H1 (cell line): Measurements from ENCODE around the gene FAM120B. TPM values are rescaled to one million over a fixed set of nuclear protein-coding genes. Genes with fewer than 3 reads are reported as not detected.

Experiments
- CTCF ChIA-PET: fragments of 300-600 bp; sonication (Branson Sonifier 250); formaldehyde crosslinking; loops from one replicate; lab custom pipeline; 2021; ENCODE audit not compliant: partially characterized antibody; lab: Charles Lee
- POLR2A ChIA-PET: fragments of 300-600 bp; sonication (Branson Sonifier 250); formaldehyde crosslinking; loops from one replicate; lab custom pipeline; 2021; ENCODE audit warnings: inconsistent platforms; ENCODE audit not compliant: partially characterized antibody; lab: Charles Lee
- DNase-seq, 2 experiments: peaks; one replicate each; pipeline versions ENCODE4 v3.0.0 to v3.0.0-alpha.2; 2010 to 2022; ENCODE audit warnings: low spot score in 2 of 2, low read depth in 1 of 2, mixed read lengths in 1 of 2
- FAIRE-seq: peaks from 2 replicates; lab custom pipeline; 2011; peaks lifted over from hg19 to GRCh38; lab: Jason Lieb, UNC
- H2AFZ ChIP-seq: 2 replicates; pipeline ENCODE4 v1.8.1; 2012; ENCODE audit warnings: low read length, inconsistent platforms
- H2AK5ac ChIP-seq: 2 replicates; pipeline ENCODE4 v1.6.1; 2013; ENCODE audit warnings: low read depth, low read length
- H2BK120ac ChIP-seq: replicated peaks from 2 replicates; pipeline ENCODE3; 2013; ENCODE audit warnings: low read depth, low read length, inconsistent platforms
- H2BK12ac ChIP-seq: 2 replicates; pipeline ENCODE4 v1.6.1; 2013; ENCODE audit warnings: low read depth, low read length
- H2BK15ac ChIP-seq: 2 replicates; pipeline ENCODE4 v1.6.1; 2013; ENCODE audit warnings: low read length
- H2BK20ac ChIP-seq: 2 replicates; pipeline ENCODE4 v1.6.1; 2013; ENCODE audit warnings: low read length
- H2BK5ac ChIP-seq: 2 replicates; pipeline ENCODE4 v1.6.1; 2013; ENCODE audit warnings: low read depth, low read length
- H3K14ac ChIP-seq: 2 replicates; pipeline ENCODE4 v1.6.1; 2013; ENCODE audit warnings: inconsistent platforms; ENCODE audit not compliant: insufficient read length
- H3K18ac ChIP-seq: 2 replicates; pipeline ENCODE4 v1.6.1; 2013; ENCODE audit warnings: low read length; ENCODE audit errors: extremely low read depth
- H3K23ac ChIP-seq: 2 replicates; pipeline ENCODE4 v1.6.1; 2013; ENCODE audit warnings: inconsistent platforms; ENCODE audit not compliant: insufficient read length
- H3K23me2 ChIP-seq: 2 replicates; pipeline ENCODE4 v1.6.1; 2013; ENCODE audit warnings: low read depth, low read length
- H3K27ac ChIP-seq: 2 replicates; pipeline ENCODE4 v1.6.1; 2011; ENCODE audit warnings: low read depth, low read length, inconsistent platforms
- H3K27me3 ChIP-seq, 4 experiments: replicated peaks in 1 of 4; 1 replicate in 1 of 4; 2 replicates in 3 of 4; pipeline versions ENCODE4 v1.6.1 to v1.8.1; 2011 to 2013; ENCODE audit warnings: low read length in 3 of 4, mild to moderate bottlenecking in 3 of 4, inconsistent platforms in 2 of 4, mixed read lengths in 2 of 4, moderate library complexity in 1 of 4; ENCODE audit not compliant: control insufficient read depth in 3 of 4, insufficient read depth in 3 of 4; ENCODE audit errors: extremely low read depth in 1 of 4
- H3K36me3 ChIP-seq, 4 experiments: 2 replicates each; pipeline versions ENCODE4 v1.6.1 to v1.8.1; 2011 to 2013; ENCODE audit warnings: mild to moderate bottlenecking in 4 of 4, low read length in 3 of 4, moderate library complexity in 2 of 4, control low read depth in 1 of 4, inconsistent platforms in 1 of 4; ENCODE audit not compliant: insufficient read depth in 4 of 4, control insufficient read depth in 2 of 4
- H3K4ac ChIP-seq: replicated peaks from 2 replicates; pipeline ENCODE3; 2013; ENCODE audit warnings: low read length, low read depth, mixed read lengths, inconsistent platforms; ENCODE audit not compliant: insufficient read length
- H3K4me1 ChIP-seq, 4 experiments: replicated peaks in 1 of 4; 1 replicate in 1 of 4; 2 replicates in 3 of 4; pipeline versions ENCODE4 v1.6.1 to v1.8.1; 2011 to 2013; ENCODE audit warnings: low read length in 3 of 4, inconsistent platforms in 2 of 4, mixed read lengths in 1 of 4; ENCODE audit not compliant: insufficient read depth in 4 of 4, control insufficient read depth in 3 of 4
- H3K4me2 ChIP-seq, 2 experiments: 2 replicates each; pipeline versions ENCODE4 v1.6.1 to v1.8.1; 2011 to 2013; ENCODE audit warnings: low read depth in 2 of 2, low read length in 2 of 2, control low read depth in 1 of 2, inconsistent platforms in 1 of 2, mild to moderate bottlenecking in 1 of 2; ENCODE audit not compliant: insufficient read depth in 1 of 2
- H3K4me3 ChIP-seq, 4 experiments: fragments of 200-600, 300-600 bp in 1 of 4; sonication (generic), shearing (Covaris generic), sonication (Bioruptor Twin) in 1 of 4; 2 replicates each; pipeline versions ENCODE4 v1.5.1 to v1.8.1; 2011 to 2016; ENCODE audit warnings: low read length in 4 of 4, low read depth in 3 of 4, control low read depth in 2 of 4, inconsistent platforms in 2 of 4, mild to moderate bottlenecking in 2 of 4, mixed read lengths in 1 of 4, moderate library complexity in 1 of 4; ENCODE audit not compliant: insufficient read depth in 2 of 4; ENCODE audit errors: extremely low read depth in 1 of 4
- H3K56ac ChIP-seq: replicated peaks from 2 replicates; pipeline ENCODE3; 2013; ENCODE audit warnings: low read depth, mild to moderate bottlenecking, mixed read lengths, low read length, inconsistent platforms; ENCODE audit not compliant: insufficient read length
- H3K79me1 ChIP-seq: 2 replicates; pipeline ENCODE4 v1.6.1; 2013; ENCODE audit warnings: low read depth, low read length, control low read depth
- H3K79me2 ChIP-seq, 2 experiments: 2 replicates each; pipeline versions ENCODE4 v1.6.1 to v1.8.1; 2012 to 2013; ENCODE audit warnings: low read length in 2 of 2, mild to moderate bottlenecking in 2 of 2, inconsistent platforms in 1 of 2; ENCODE audit not compliant: insufficient read depth in 2 of 2, control insufficient read depth in 1 of 2
- H3K9ac ChIP-seq, 4 experiments: replicated peaks in 1 of 4; 1 replicate in 1 of 4; 2 replicates in 3 of 4; pipeline versions ENCODE4 v1.6.1 to v1.8.1; 2011 to 2013; ENCODE audit warnings: low read depth in 3 of 4, low read length in 3 of 4, control low read depth in 2 of 4, mild to moderate bottlenecking in 2 of 4, moderate library complexity in 2 of 4, inconsistent platforms in 1 of 4; ENCODE audit errors: extremely low read depth in 1 of 4
- H3K9me3 ChIP-seq, 2 experiments: 2 replicates each; pipeline versions ENCODE4 v1.6.1 to v1.8.1; 2012 to 2013; ENCODE audit warnings: mild to moderate bottlenecking in 2 of 2, moderate library complexity in 2 of 2, control low read depth in 1 of 2, inconsistent platforms in 1 of 2, low read depth in 1 of 2, low read length in 1 of 2, mixed read lengths in 1 of 2; ENCODE audit not compliant: insufficient read depth in 2 of 2
- H4K20me1 ChIP-seq, 2 experiments: replicated peaks in 1 of 2; 2 replicates each; pipeline versions ENCODE3 to v1.8.1; 2011 to 2013; ENCODE audit warnings: inconsistent platforms in 2 of 2, low read length in 2 of 2, mild to moderate bottlenecking in 1 of 2; ENCODE audit not compliant: insufficient read depth in 2 of 2, control insufficient read depth in 1 of 2
- H4K5ac ChIP-seq: 2 replicates; pipeline ENCODE4 v1.6.1; 2013; ENCODE audit warnings: low read length, low read depth, mixed read lengths, inconsistent platforms; ENCODE audit not compliant: insufficient read length
- H4K8ac ChIP-seq: 2 replicates; pipeline ENCODE4 v1.8.0; 2013; ENCODE audit warnings: mild to moderate bottlenecking, moderate library complexity, low read length, inconsistent platforms; ENCODE audit not compliant: insufficient read depth; ENCODE audit errors: extremely low read depth
- H4K91ac ChIP-seq: replicated peaks from 2 replicates; pipeline ENCODE3; 2013; ENCODE audit warnings: low read length, mixed read lengths, inconsistent platforms; ENCODE audit not compliant: insufficient read length
- ASH2L ChIP-seq: fragments of 200-600, 300-600 bp; sonication (generic); IDR thresholded peaks from one replicate; pipeline ENCODE4 v1.7.1; 2017; ENCODE audit warnings: low read length
- EZH2 ChIP-seq: fragments of 200-600 bp; sonication (generic); IDR thresholded peaks from 2 replicates; pipeline ENCODE4 v1.7.1; 2012; ENCODE audit warnings: low read depth, mild to moderate bottlenecking, moderate library complexity, low read length, inconsistent platforms; ENCODE audit not compliant: severe bottlenecking
- RAD21 ChIP-seq, 2 experiments: IDR thresholded peaks in 1 of 2; conservative IDR thresholded peaks in 1 of 2; 2 replicates each; pipeline ENCODE4 v1.6.1; 2011; ENCODE audit warnings: low read depth in 2 of 2, low read length in 2 of 2, improper control_type of control experiment in 1 of 2, inconsistent platforms in 1 of 2, mild to moderate bottlenecking in 1 of 2, moderate library complexity in 1 of 2
- WGBS, 2 experiments: shearing (Covaris generic) in 1 of 2; methylation state at CpG; one replicate each; pipeline versions ENCODE4 v1.1.6 to v1.1.7; 2013 to 2015; ENCODE audit warnings: low lambda C conversion rate in 2 of 2, mixed read lengths in 2 of 2, inconsistent platforms in 1 of 2, low coverage in 1 of 2, missing lambda C conversion rate in 1 of 2; ENCODE audit not compliant: insufficient replicate concordance in 2 of 2, insufficient coverage in 1 of 2, insufficient read length in 1 of 2; ENCODE audit errors: extremely low coverage in 1 of 2, missing lambda C conversion rate in 1 of 2; 5-methylcytosine and 5-hydroxymethylcytosine counted together
- polyA plus RNA-seq, 7 experiments: library from polyadenylated mRNA; depleted of rRNA in 3 of 7; stranded (reverse) in 5 of 7; unstranded in 2 of 7; fragments of >200 nt in 5 of 7; fragments of 200-250 nt in 2 of 7; gene quantifications; 1 replicate in 5 of 7; 2 replicates in 1 of 7; 4 replicates in 1 of 7; pipeline versions ENCODE4 v1.2.1 to v1.2.3, GENCODE V29; 2011 to 2013; ENCODE audit warnings: missing spikeins in 2 of 7, mixed read lengths in 2 of 7
- total RNA-seq: library from RNA; stranded (reverse); fragmentation: NEBNext Ultra II Directional; extraction: Animal tissue kit (Norgen Biotek cat#: 25700); gene quantifications from 2 replicates; pipeline ENCODE4 v1.2.1, GENCODE V29; 2021

Gene FAM120B
- total and polyA plus RNA-seq, 2 of the 8 experiments (the other 6 are each of a cell fraction or from before 2014, with no cell fraction given) = 5.1 to 12.5 TPM

GRCh38 chr6:170286934-170287265 is 19.7 kb upstream of the FAM120B start:
- POLR2A ChIA-PET = interaction anchor here (0.8 to 2.3 kb wide), 6 partner anchors 8 to 271 kb away, joined by 3 to 9 read pairs (median 3); no protein-coding TSS in a partner anchor
- WGBS, 2 experiments = 46% methylated on average over 2 of the region's 2 CpGs; no CpG with 5 or more reads in 1 of the 2 experiments

More at GRCh38 chr6:170286934-170287265, 19.7 kb upstream of the FAM120B start:
- Histone ChIP-seq H3K14ac (no peak overlapping the region), H3K56ac (no peak overlapping the region), H3K18ac (peak overlapping the region; percentile 71), H3K9ac (no peak overlapping the region), H3K27ac (no peak overlapping the region), H3K23me2 (peaks cover 21% of the 10 kb centered on the region; the same call in 1 of the 2 replicates), H2AK5ac (no peak overlapping the region), H2BK15ac (no peak overlapping the region), H4K20me1 (peaks cover 13 to 14% of the 10 kb centered on the region in 2 experiments), H4K8ac (no peak overlapping the region), H3K4me1 (peaks cover 8 to 33% (median 18%) of the 10 kb centered on the region in 4 experiments), H2BK20ac (0 out of 2 replicates have a peak overlapping the region, but pooled peaks have one; percentile 48), H3K79me2 (no peaks in the 10 kb centered on the region), H2BK5ac (no peak overlapping the region), H3K4me2 (peak overlapping the region; percentile 40 to 59), H4K5ac (no peak overlapping the region), H3K79me1 (no peaks in the 10 kb centered on the region), H2BK120ac (no peak overlapping the region), H3K23ac (no peak overlapping the region), H3K36me3 (peaks cover 2 to 34% (median 12%) of the 10 kb centered on the region in 4 experiments; a peak in 4 of 8 replicates), H3K4me3 (peak overlapping the region in 1 of 4 experiments; percentile 33; a peak in 2 of 8 replicates), H2AFZ (no peak overlapping the region), H3K27me3 (peaks cover 28 to 64% (median 55%) of the 10 kb centered on the region in 4 experiments), H4K91ac (no peak overlapping the region), H2BK12ac (0 out of 2 replicates have a peak overlapping the region, but pooled peaks have one; percentile 43), H3K9me3 (no peaks in the 10 kb centered on the region), H3K4ac (no peak overlapping the region)
- no peak for DNase-seq
- FAIRE-seq = no peak
- CTCF ChIA-PET = interaction anchor here (0.6 kb wide), 2 partner anchors 135 to 163 kb away, joined by 3 read pairs; no protein-coding TSS in a partner anchor
- peak; percentile 25 for TF ChIP-seq EZH2
- no peak for TF ChIP-seq ASH2L
- TF ChIP-seq RAD21 (IDR thresholded peaks at IDR 0.05 in 1 of 2, conservative IDR thresholded peaks at IDR 0.05 in 1 of 2; ENCODE audit: low read depth in 2 of 2, low read length in 2 of 2) = peak in 1 of 2 experiments; percentile 3; a peak in 1 of 4 replicates
